H1 (cell line): ENCODE measurements around the gene UBE2E2. TPM values are rescaled to one million over a fixed set of nuclear protein-coding genes. Genes with fewer than 3 reads are reported as not detected.

ENCODE experiments used
- CTCF ChIA-PET: fragments of 300-600 bp; sonication (Branson Sonifier 250); formaldehyde crosslinking; loops from one replicate; lab custom pipeline; 2021; ENCODE audit not compliant: partially characterized antibody; lab: Charles Lee
- POLR2A ChIA-PET: fragments of 300-600 bp; sonication (Branson Sonifier 250); formaldehyde crosslinking; loops from one replicate; lab custom pipeline; 2021; ENCODE audit warnings: inconsistent platforms; ENCODE audit not compliant: partially characterized antibody; lab: Charles Lee
- DNase-seq, 2 experiments: peaks; one replicate each; pipeline versions ENCODE4 v3.0.0 to v3.0.0-alpha.2; 2010 to 2022; ENCODE audit warnings: low spot score in 2 of 2, low read depth in 1 of 2, mixed read lengths in 1 of 2
- FAIRE-seq: peaks from 2 replicates; lab custom pipeline; 2011; peaks lifted over from hg19 to GRCh38; lab: Jason Lieb, UNC
- H2AFZ ChIP-seq: 2 replicates; pipeline ENCODE4 v1.8.1; 2012; ENCODE audit warnings: low read length, inconsistent platforms
- H2AK5ac ChIP-seq: 2 replicates; pipeline ENCODE4 v1.6.1; 2013; ENCODE audit warnings: low read depth, low read length
- H2BK120ac ChIP-seq: replicated peaks from 2 replicates; pipeline ENCODE3; 2013; ENCODE audit warnings: low read depth, low read length, inconsistent platforms
- H2BK12ac ChIP-seq: 2 replicates; pipeline ENCODE4 v1.6.1; 2013; ENCODE audit warnings: low read depth, low read length
- H2BK15ac ChIP-seq: 2 replicates; pipeline ENCODE4 v1.6.1; 2013; ENCODE audit warnings: low read length
- H2BK20ac ChIP-seq: 2 replicates; pipeline ENCODE4 v1.6.1; 2013; ENCODE audit warnings: low read length
- H2BK5ac ChIP-seq: 2 replicates; pipeline ENCODE4 v1.6.1; 2013; ENCODE audit warnings: low read depth, low read length
- H3K14ac ChIP-seq: 2 replicates; pipeline ENCODE4 v1.6.1; 2013; ENCODE audit warnings: inconsistent platforms; ENCODE audit not compliant: insufficient read length
- H3K18ac ChIP-seq: 2 replicates; pipeline ENCODE4 v1.6.1; 2013; ENCODE audit warnings: low read length; ENCODE audit errors: extremely low read depth
- H3K23ac ChIP-seq: 2 replicates; pipeline ENCODE4 v1.6.1; 2013; ENCODE audit warnings: inconsistent platforms; ENCODE audit not compliant: insufficient read length
- H3K23me2 ChIP-seq: 2 replicates; pipeline ENCODE4 v1.6.1; 2013; ENCODE audit warnings: low read depth, low read length
- H3K27ac ChIP-seq: 2 replicates; pipeline ENCODE4 v1.6.1; 2011; ENCODE audit warnings: low read depth, low read length, inconsistent platforms
- H3K27me3 ChIP-seq, 4 experiments: replicated peaks in 1 of 4; 1 replicate in 1 of 4; 2 replicates in 3 of 4; pipeline versions ENCODE4 v1.6.1 to v1.8.1; 2011 to 2013; ENCODE audit warnings: low read length in 3 of 4, mild to moderate bottlenecking in 3 of 4, inconsistent platforms in 2 of 4, mixed read lengths in 2 of 4, moderate library complexity in 1 of 4; ENCODE audit not compliant: control insufficient read depth in 3 of 4, insufficient read depth in 3 of 4; ENCODE audit errors: extremely low read depth in 1 of 4
- H3K36me3 ChIP-seq, 4 experiments: 2 replicates each; pipeline versions ENCODE4 v1.6.1 to v1.8.1; 2011 to 2013; ENCODE audit warnings: mild to moderate bottlenecking in 4 of 4, low read length in 3 of 4, moderate library complexity in 2 of 4, control low read depth in 1 of 4, inconsistent platforms in 1 of 4; ENCODE audit not compliant: insufficient read depth in 4 of 4, control insufficient read depth in 2 of 4
- H3K4ac ChIP-seq: replicated peaks from 2 replicates; pipeline ENCODE3; 2013; ENCODE audit warnings: low read length, low read depth, mixed read lengths, inconsistent platforms; ENCODE audit not compliant: insufficient read length
- H3K4me1 ChIP-seq, 4 experiments: replicated peaks in 1 of 4; 1 replicate in 1 of 4; 2 replicates in 3 of 4; pipeline versions ENCODE4 v1.6.1 to v1.8.1; 2011 to 2013; ENCODE audit warnings: low read length in 3 of 4, inconsistent platforms in 2 of 4, mixed read lengths in 1 of 4; ENCODE audit not compliant: insufficient read depth in 4 of 4, control insufficient read depth in 3 of 4
- H3K4me2 ChIP-seq, 2 experiments: 2 replicates each; pipeline versions ENCODE4 v1.6.1 to v1.8.1; 2011 to 2013; ENCODE audit warnings: low read depth in 2 of 2, low read length in 2 of 2, control low read depth in 1 of 2, inconsistent platforms in 1 of 2, mild to moderate bottlenecking in 1 of 2; ENCODE audit not compliant: insufficient read depth in 1 of 2
- H3K4me3 ChIP-seq, 4 experiments: fragments of 200-600, 300-600 bp in 1 of 4; sonication (generic), shearing (Covaris generic), sonication (Bioruptor Twin) in 1 of 4; 2 replicates each; pipeline versions ENCODE4 v1.5.1 to v1.8.1; 2011 to 2016; ENCODE audit warnings: low read length in 4 of 4, low read depth in 3 of 4, control low read depth in 2 of 4, inconsistent platforms in 2 of 4, mild to moderate bottlenecking in 2 of 4, mixed read lengths in 1 of 4, moderate library complexity in 1 of 4; ENCODE audit not compliant: insufficient read depth in 2 of 4; ENCODE audit errors: extremely low read depth in 1 of 4
- H3K56ac ChIP-seq: replicated peaks from 2 replicates; pipeline ENCODE3; 2013; ENCODE audit warnings: low read depth, mild to moderate bottlenecking, mixed read lengths, low read length, inconsistent platforms; ENCODE audit not compliant: insufficient read length
- H3K79me1 ChIP-seq: 2 replicates; pipeline ENCODE4 v1.6.1; 2013; ENCODE audit warnings: low read depth, low read length, control low read depth
- H3K79me2 ChIP-seq, 2 experiments: 2 replicates each; pipeline versions ENCODE4 v1.6.1 to v1.8.1; 2012 to 2013; ENCODE audit warnings: low read length in 2 of 2, mild to moderate bottlenecking in 2 of 2, inconsistent platforms in 1 of 2; ENCODE audit not compliant: insufficient read depth in 2 of 2, control insufficient read depth in 1 of 2
- H3K9ac ChIP-seq, 4 experiments: replicated peaks in 1 of 4; 1 replicate in 1 of 4; 2 replicates in 3 of 4; pipeline versions ENCODE4 v1.6.1 to v1.8.1; 2011 to 2013; ENCODE audit warnings: low read depth in 3 of 4, low read length in 3 of 4, control low read depth in 2 of 4, mild to moderate bottlenecking in 2 of 4, moderate library complexity in 2 of 4, inconsistent platforms in 1 of 4; ENCODE audit errors: extremely low read depth in 1 of 4
- H3K9me3 ChIP-seq, 2 experiments: 2 replicates each; pipeline versions ENCODE4 v1.6.1 to v1.8.1; 2012 to 2013; ENCODE audit warnings: mild to moderate bottlenecking in 2 of 2, moderate library complexity in 2 of 2, control low read depth in 1 of 2, inconsistent platforms in 1 of 2, low read depth in 1 of 2, low read length in 1 of 2, mixed read lengths in 1 of 2; ENCODE audit not compliant: insufficient read depth in 2 of 2
- H4K20me1 ChIP-seq, 2 experiments: replicated peaks in 1 of 2; 2 replicates each; pipeline versions ENCODE3 to v1.8.1; 2011 to 2013; ENCODE audit warnings: inconsistent platforms in 2 of 2, low read length in 2 of 2, mild to moderate bottlenecking in 1 of 2; ENCODE audit not compliant: insufficient read depth in 2 of 2, control insufficient read depth in 1 of 2
- H4K5ac ChIP-seq: 2 replicates; pipeline ENCODE4 v1.6.1; 2013; ENCODE audit warnings: low read length, low read depth, mixed read lengths, inconsistent platforms; ENCODE audit not compliant: insufficient read length
- H4K8ac ChIP-seq: 2 replicates; pipeline ENCODE4 v1.8.0; 2013; ENCODE audit warnings: mild to moderate bottlenecking, moderate library complexity, low read length, inconsistent platforms; ENCODE audit not compliant: insufficient read depth; ENCODE audit errors: extremely low read depth
- H4K91ac ChIP-seq: replicated peaks from 2 replicates; pipeline ENCODE3; 2013; ENCODE audit warnings: low read length, mixed read lengths, inconsistent platforms; ENCODE audit not compliant: insufficient read length
- CBX5 ChIP-seq: fragments of 300-800, 300-1000 bp; sonication (generic); IDR thresholded peaks from 2 replicates; pipeline ENCODE4 v1.7.1; 2016; ENCODE audit warnings: antibody characterized with exemption, low read length, low read depth
- CTCF ChIP-seq, 3 experiments: IDR thresholded peaks; 1 replicate in 2 of 3; 2 replicates in 1 of 3; pipeline versions ENCODE4 v1.5.1 to v1.6.1; 2011; ENCODE audit warnings: low read length in 3 of 3, mild to moderate bottlenecking in 3 of 3, inconsistent platforms in 2 of 3, low read depth in 1 of 3, moderate library complexity in 1 of 3; ENCODE audit not compliant: insufficient read depth in 1 of 3; ENCODE audit errors: control extremely low read depth in 1 of 3
- EP300 ChIP-seq, 2 experiments: IDR thresholded peaks; 1 replicate in 1 of 2; 2 replicates in 1 of 2; pipeline ENCODE4 v1.6.1; 2011 to 2012; ENCODE audit warnings: low read depth in 2 of 2, low read length in 2 of 2, mild to moderate bottlenecking in 2 of 2, borderline replicate concordance in 1 of 2, inconsistent platforms in 1 of 2, moderate library complexity in 1 of 2
- ZNF274 ChIP-seq: IDR thresholded peaks from 2 replicates; pipeline ENCODE4 v1.7.0; 2012; ENCODE audit warnings: low read length, borderline replicate concordance; ENCODE audit errors: extremely low read depth
- whole genome bisulfite sequencing, 2 experiments: shearing (Covaris generic) in 1 of 2; methylation state at CpG; one replicate each; pipeline versions ENCODE4 v1.1.6 to v1.1.7; 2013 to 2015; ENCODE audit warnings: low lambda C conversion rate in 2 of 2, mixed read lengths in 2 of 2, inconsistent platforms in 1 of 2, low coverage in 1 of 2, missing lambda C conversion rate in 1 of 2; ENCODE audit not compliant: insufficient replicate concordance in 2 of 2, insufficient coverage in 1 of 2, insufficient read length in 1 of 2; ENCODE audit errors: extremely low coverage in 1 of 2, missing lambda C conversion rate in 1 of 2; 5-methylcytosine and 5-hydroxymethylcytosine counted together
- polyA plus RNA-seq, 7 experiments: library from polyadenylated mRNA; depleted of rRNA in 3 of 7; stranded (reverse) in 5 of 7; unstranded in 2 of 7; fragments of >200 nt in 5 of 7; fragments of 200-250 nt in 2 of 7; gene quantifications; 1 replicate in 5 of 7; 2 replicates in 1 of 7; 4 replicates in 1 of 7; pipeline versions ENCODE4 v1.2.1 to v1.2.3, GENCODE V29; 2011 to 2013; ENCODE audit warnings: missing spikeins in 2 of 7, mixed read lengths in 2 of 7
- total RNA-seq: library from RNA; stranded (reverse); fragmentation: NEBNext Ultra II Directional; extraction: Animal tissue kit (Norgen Biotek cat#: 25700); gene quantifications from 2 replicates; pipeline ENCODE4 v1.2.1, GENCODE V29; 2021

UBE2E2 gene
- total and polyA plus RNA-seq, 2 of the 8 experiments (the other 6 are each of a cell fraction or from before 2014, with no cell fraction given) = 57.6 to 70.6 TPM

- no peak overlapping the region for H4K91ac ChIP-seq
- no peak overlapping the region for H3K4me2 ChIP-seq
- whole genome bisulfite sequencing, 2 experiments = 94% methylated on average over 4 of the region's 4 CpGs; no CpG with 5 or more reads in 1 of the 2 experiments
- no peak overlapping the region for H2BK12ac ChIP-seq
- H3K79me2 ChIP-seq = no peaks in the 10 kb centered on the region
- no peak overlapping the region for H3K14ac ChIP-seq
- DNase-seq (no peak), FAIRE-seq (no peak)
- ChIA-PET POLR2A (no interaction called here), CTCF (interaction anchor here (0.6 kb wide), 1 partner anchor 101 kb away, joined by 3 read pairs; no protein-coding TSS in a partner anchor)
- no peak overlapping the region for H2BK5ac ChIP-seq
- no peak overlapping the region for H2BK120ac ChIP-seq
- H3K4me3 ChIP-seq = no peak overlapping the region
- no peaks in the 10 kb centered on the region for H3K23me2 ChIP-seq
- no peak overlapping the region for H3K23ac ChIP-seq
- H3K18ac ChIP-seq = no peak overlapping the region
- no peaks in the 10 kb centered on the region for H4K20me1 ChIP-seq
- no peak overlapping the region for H4K5ac ChIP-seq
- no peak overlapping the region for H3K9ac ChIP-seq
- no peak overlapping the region for H3K27ac ChIP-seq
- H3K9me3 ChIP-seq = no peaks in the 10 kb centered on the region
- H3K56ac ChIP-seq = no peak overlapping the region
- H3K4me1 ChIP-seq = peaks cover 0 to 10% (median 2%) of the 10 kb centered on the region in 4 experiments; a peak in 3 of 7 replicates
- H2AK5ac ChIP-seq = no peak overlapping the region
- H3K4ac ChIP-seq = no peak overlapping the region
- no peak overlapping the region for H2BK20ac ChIP-seq
- H2AFZ ChIP-seq = no peak overlapping the region
- H3K79me1 ChIP-seq = no peaks in the 10 kb centered on the region
- H3K36me3 ChIP-seq = no peaks in the 10 kb centered on the region
- no peak overlapping the region for H2BK15ac ChIP-seq
- H4K8ac ChIP-seq = no peak overlapping the region
- no peaks in the 10 kb centered on the region for H3K27me3 ChIP-seq
- TF ChIP-seq ZNF274 (no peak), CBX5 (no peak), EP300 (IDR thresholded peaks at IDR 0.05; ENCODE audit: borderline replicate concordance in 1 of 2, low read depth in 2 of 2, low read length in 2 of 2) (no peak), CTCF (IDR thresholded peaks at IDR 0.05; ENCODE audit: control extremely low read depth in 1 of 3, insufficient read depth in 1 of 3, low read depth in 1 of 3, low read length in 3 of 3) (no peak)
These were observed 339.0 kb downstream of the UBE2E2 start for GRCh38 chr3:23542079-23542478.
